GM12878 (cell line): ENCODE results near the gene KMT2B. TPM values are rescaled to one million over a fixed set of nuclear protein-coding genes. Genes with fewer than 3 reads are reported as not detected.

ENCODE experiments used
- ATAC-seq: fragments of 200-7000 bp; cut with Tn5 transposase; 3 replicates; pipeline ENCODE4 v1.9.1; 2020; ENCODE audit warnings: mild to moderate bottlenecking, moderate library complexity
- BruUV-seq: library from RNA; stranded (reverse); fragments of 400-500 nt; replicated peaks from 2 replicates; lab custom pipeline; 2021; lab: Mats Ljungman, UMichigan
- CTCF ChIA-PET: fragments of 300-600 bp; sonication (Branson Sonifier 250); formaldehyde crosslinking; extraction: SDS; loops from one replicate; lab custom pipeline; 2021; ENCODE audit warnings: inconsistent platforms; lab: Yijun Ruan, JAX
- POLR2A ChIA-PET: fragments of 350-600 bp; formaldehyde crosslinking; extraction: SDS; loops from one replicate; lab custom pipeline; 2021; ENCODE audit warnings: inconsistent platforms; lab: Charles Lee
- RAD21 ChIA-PET: fragments of 300-600 bp; sonication (Branson Sonifier 250); formaldehyde crosslinking; loops from one replicate; lab custom pipeline; 2023; ENCODE audit warnings: antibody characterized with exemption; ENCODE audit not compliant: unreplicated experiment; lab: Charles Lee
- SMC1A ChIA-PET: fragments of 300-600 bp; sonication (Branson Sonifier 250); formaldehyde crosslinking; loops from one replicate; lab custom pipeline; 2023; ENCODE audit not compliant: unreplicated experiment, uncharacterized antibody; lab: Charles Lee
- DNase-seq: peaks from one replicate; pipeline ENCODE4 v3.0.0-alpha.2; 2011; ENCODE audit warnings: low read depth, low spot score
- FAIRE-seq: peaks from 3 replicates; lab custom pipeline; 2011; peaks lifted over from hg19 to GRCh38; lab: Jason Lieb, UNC
- H2AFZ ChIP-seq: 2 replicates; pipeline ENCODE4 v1.6.0; 2011; ENCODE audit warnings: low read depth, low read length, control low read depth; ENCODE audit not compliant: control insufficient read depth
- H3K27ac ChIP-seq: 2 replicates; pipeline ENCODE4 v1.5.1; 2011; ENCODE audit warnings: control low read depth; ENCODE audit not compliant: control insufficient read depth, insufficient read depth
- H3K27me3 ChIP-seq, 2 experiments: replicated peaks in 1 of 2; 2 replicates each; pipeline versions ENCODE4 v1.6.0 to v1.6.1; 2011; ENCODE audit warnings: low read length in 1 of 2; ENCODE audit not compliant: control insufficient read depth in 2 of 2, insufficient read depth in 2 of 2
- H3K36me3 ChIP-seq, 2 experiments: 2 replicates each; pipeline ENCODE4 v1.5.1; 2011; ENCODE audit warnings: low read length in 1 of 2; ENCODE audit not compliant: control insufficient read depth in 2 of 2, insufficient read depth in 2 of 2
- H3K4me1 ChIP-seq: 2 replicates; pipeline ENCODE4 v1.6.1; 2011; ENCODE audit warnings: mild to moderate bottlenecking, low read length, moderate library complexity, mixed read lengths; ENCODE audit not compliant: control insufficient read depth, insufficient read depth
- H3K4me2 ChIP-seq: 2 replicates; pipeline ENCODE4 v1.6.0; 2011; ENCODE audit warnings: control low read depth; ENCODE audit not compliant: control insufficient read depth, insufficient read depth
- H3K4me3 ChIP-seq: fragments of 200-600 bp; sonication (generic); 2 replicates; pipeline ENCODE4 v1.5.1; 2016
- H3K79me2 ChIP-seq: 2 replicates; pipeline ENCODE4 v1.6.0; 2011; ENCODE audit warnings: low read length; ENCODE audit not compliant: control insufficient read depth, insufficient read depth
- H3K9ac ChIP-seq: 2 replicates; pipeline ENCODE4 v1.8.0; 2011; ENCODE audit warnings: low read length, control low read depth, mixed read lengths; ENCODE audit not compliant: control insufficient read depth, insufficient read depth
- H3K9me3 ChIP-seq: replicated peaks from 3 replicates; pipeline ENCODE4 v1.5.1; 2011; ENCODE audit warnings: mild to moderate bottlenecking, low read length; ENCODE audit not compliant: control insufficient read depth, insufficient read depth
- H4K20me1 ChIP-seq: 2 replicates; pipeline ENCODE4 v1.6.0; 2011; ENCODE audit not compliant: control insufficient read depth, insufficient read depth
- ASH2L ChIP-seq: fragments of 300-600, 200-600 bp; sonication (generic); IDR thresholded peaks from 2 replicates; pipeline ENCODE4 v1.6.1; 2017; ENCODE audit warnings: low read depth, mild to moderate bottlenecking, borderline replicate concordance
- HDAC6 ChIP-seq: fragments of 200-600 bp; sonication (generic); IDR thresholded peaks from one replicate; pipeline ENCODE4 v1.8.0; 2017; ENCODE audit warnings: antibody characterized with exemption; ENCODE audit not compliant: unreplicated experiment
- HDGF ChIP-seq: fragments of 450-650 bp; IDR thresholded peaks from 2 replicates; pipeline ENCODE4 v1.6.1; 2016; ENCODE audit warnings: antibody characterized with exemption
- IKZF1 ChIP-seq: fragments of 450-650 bp; conservative IDR thresholded peaks from 2 replicates; pipeline ENCODE4 v1.6.1; 2017; ENCODE audit warnings: antibody characterized with exemption, mild to moderate bottlenecking
- IKZF2 ChIP-seq, 2 experiments: fragments of 450-650 bp; IDR thresholded peaks; 2 replicates each; pipeline ENCODE4 v1.6.1; 2017; ENCODE audit warnings: mild to moderate bottlenecking in 2 of 2, moderate library complexity in 2 of 2
- KDM1A ChIP-seq: fragments of 200-600 bp; sonication (generic); IDR thresholded peaks from 2 replicates; pipeline ENCODE4 v1.6.1; 2016; ENCODE audit warnings: borderline replicate concordance
- MEF2A ChIP-seq: IDR thresholded peaks from 2 replicates; pipeline ENCODE4 v1.6.1; 2011; ENCODE audit warnings: low read depth, mild to moderate bottlenecking, low read length, moderate library complexity; ENCODE audit not compliant: insufficient read depth
- NFXL1 ChIP-seq: fragments of 450-650 bp; IDR thresholded peaks from 2 replicates; pipeline ENCODE4 v1.6.1; 2017; ENCODE audit warnings: antibody characterized with exemption, mild to moderate bottlenecking, borderline replicate concordance
- NFYA ChIP-seq: IDR thresholded peaks from 2 replicates; pipeline ENCODE4 v1.6.1; 2011; ENCODE audit warnings: low read depth, mild to moderate bottlenecking, low read length, improper control_type of control experiment, borderline replicate concordance
- NFYB ChIP-seq: IDR thresholded peaks from 2 replicates; pipeline ENCODE4 v1.6.1; 2011; ENCODE audit warnings: low read depth, mild to moderate bottlenecking, low read length, improper control_type of control experiment, moderate library complexity; ENCODE audit not compliant: insufficient read depth
- NR2C2 ChIP-seq: IDR thresholded peaks from 2 replicates; pipeline ENCODE4 v1.6.1; 2011; ENCODE audit warnings: borderline replicate concordance, low read depth; ENCODE audit not compliant: control insufficient read depth, insufficient read length
- PAX8 ChIP-seq: fragments of 450-650 bp; IDR thresholded peaks from 2 replicates; pipeline ENCODE4 v1.6.1; 2017; ENCODE audit warnings: mild to moderate bottlenecking, moderate library complexity
- RAD21 ChIP-seq: IDR thresholded peaks from 2 replicates; pipeline ENCODE4 v1.6.1; 2011; ENCODE audit warnings: mild to moderate bottlenecking, low read depth, low read length, moderate library complexity; ENCODE audit not compliant: insufficient read depth
- RB1 ChIP-seq: fragments of 450-650 bp; formaldehyde crosslinking; IDR thresholded peaks from 2 replicates; pipeline ENCODE4 v1.6.1; 2017; ENCODE audit warnings: mild to moderate bottlenecking, borderline replicate concordance
- RBBP5 ChIP-seq: fragments of 200-600 bp; sonication (generic); conservative IDR thresholded peaks from 2 replicates; pipeline ENCODE4 v1.6.1; 2016
- RFX5 ChIP-seq: IDR thresholded peaks from 2 replicates; pipeline ENCODE4 v1.6.1; 2011; ENCODE audit warnings: low read depth, low read length, improper control_type of control experiment
- SIN3A ChIP-seq: IDR thresholded peaks from 2 replicates; pipeline ENCODE4 v1.6.1; 2012; ENCODE audit warnings: low read depth, low read length, improper control_type of control experiment
- ZNF207 ChIP-seq: fragments of 450-650 bp; IDR thresholded peaks from 2 replicates; pipeline ENCODE4 v1.6.1; 2014; ENCODE audit warnings: antibody characterized with exemption, mild to moderate bottlenecking, borderline replicate concordance
- ZNF24 ChIP-seq: fragments of 450-650 bp; IDR thresholded peaks from 2 replicates; pipeline ENCODE4 v1.6.1; 2017; ENCODE audit warnings: antibody characterized with exemption, mild to moderate bottlenecking
- ZZZ3 ChIP-seq: IDR thresholded peaks from 2 replicates; pipeline ENCODE4 v1.6.1; 2011; ENCODE audit warnings: low read depth; ENCODE audit not compliant: control insufficient read depth, insufficient read length
- WGBS: methylation state at CpG from one replicate; pipeline ENCODE4 v1.1.6; 2016; ENCODE audit warnings: low lambda C conversion rate; ENCODE audit not compliant: insufficient replicate concordance, insufficient coverage; ENCODE audit errors: missing lambda C conversion rate; 5-methylcytosine and 5-hydroxymethylcytosine counted together
- in situ Hi-C: fragments of 300-500 bp; cut with MboI; formaldehyde crosslinking; loops from 9 replicates; pipeline ENCODE4 v1.14.3; 2018; ENCODE audit warnings: mixed read lengths
- intact Hi-C: fragments of 100-400 bp; cut with micrococcal nuclease; formaldehyde crosslinking; loops from one replicate; pipeline ENCODE4 v1.14.2; 2022; ENCODE audit not compliant: unreplicated experiment
- polyA plus RNA-seq, 11 experiments: library from polyadenylated mRNA; depleted of rRNA in 4 of 11; unstranded in 6 of 11; stranded (reverse) in 5 of 11; fragments of >200 nt; fragmentation: Nextera tagmentation in 4 of 11; fragmentation: Illumina TruSeq in 1 of 11; extraction: Ambion mirVana in 4 of 11; extraction: Trizol in 1 of 11; gene quantifications; 1 replicate in 1 of 11; 2 replicates in 10 of 11; pipeline versions ENCODE4 v1.2.1 to v1.2.3, GENCODE V29; 2011 to 2016; ENCODE audit warnings: inconsistent platforms in 2 of 11, missing spikeins in 2 of 11, low read depth in 1 of 11
- total RNA-seq, 4 experiments: library from RNA; depleted of rRNA in 3 of 4; stranded (reverse); fragments of >200 nt in 3 of 4; fragmentation: Illumina TruSeq in 1 of 4; extraction: Trizol in 1 of 4; gene quantifications; 2 replicates each; pipeline versions ENCODE4 v1.2.1 to v1.2.3, GENCODE V29; 2013 to 2021
- TF ChIP-seq, protein P1 (sequence below): fragments of 450-650 bp; IDR thresholded peaks from 2 replicates; pipeline ENCODE4 v1.6.1; 2016; ENCODE audit warnings: mild to moderate bottlenecking

KMT2B gene
- total and polyA plus RNA-seq, 10 of the 15 experiments (the other 5 are each of a cell fraction or from before 2014, with no cell fraction given) = 0.71 to 35.6 (median 6.0) TPM

DNA sequence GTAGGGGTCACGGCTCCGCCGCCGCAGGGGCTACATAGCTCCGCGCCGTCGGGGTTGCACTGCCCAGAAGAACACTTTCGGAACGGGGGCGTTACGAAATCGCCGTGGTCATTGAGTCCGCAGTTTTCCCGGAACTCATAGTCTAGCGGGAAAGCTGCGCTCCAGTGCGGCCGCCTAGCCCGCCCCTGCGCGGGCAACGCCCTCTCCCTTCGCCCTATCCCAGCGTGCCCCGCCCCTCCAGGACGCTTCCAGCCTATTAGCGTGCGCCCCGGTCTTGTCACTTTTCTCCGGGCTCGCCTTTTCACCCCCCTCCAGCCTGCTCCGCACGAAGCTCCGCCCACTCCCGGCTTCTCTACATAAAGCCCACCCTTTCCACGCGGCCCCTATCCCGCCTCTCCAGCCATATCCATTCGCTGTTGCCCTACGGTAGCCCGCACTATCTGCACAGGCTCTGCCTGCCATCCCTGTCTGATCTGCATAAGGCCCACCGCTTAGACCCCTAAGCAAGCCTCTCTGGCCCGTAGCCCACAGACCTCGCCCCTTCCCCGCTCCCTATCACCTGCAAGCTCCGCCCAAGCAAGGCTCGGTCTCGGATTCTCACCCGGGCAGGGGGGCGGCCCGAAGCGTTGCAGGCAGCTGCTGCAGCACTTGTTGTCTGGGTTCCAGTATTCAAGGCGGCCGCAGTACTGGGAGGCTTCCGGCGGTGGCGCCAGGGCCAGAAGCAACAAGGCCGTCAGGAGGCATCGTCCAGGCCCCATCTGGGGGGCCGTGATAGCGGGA is 22.8 kb downstream of the KMT2B start (continued):
- no peak for TF ChIP-seq PAX8
- TF ChIP-seq, protein P1, sequence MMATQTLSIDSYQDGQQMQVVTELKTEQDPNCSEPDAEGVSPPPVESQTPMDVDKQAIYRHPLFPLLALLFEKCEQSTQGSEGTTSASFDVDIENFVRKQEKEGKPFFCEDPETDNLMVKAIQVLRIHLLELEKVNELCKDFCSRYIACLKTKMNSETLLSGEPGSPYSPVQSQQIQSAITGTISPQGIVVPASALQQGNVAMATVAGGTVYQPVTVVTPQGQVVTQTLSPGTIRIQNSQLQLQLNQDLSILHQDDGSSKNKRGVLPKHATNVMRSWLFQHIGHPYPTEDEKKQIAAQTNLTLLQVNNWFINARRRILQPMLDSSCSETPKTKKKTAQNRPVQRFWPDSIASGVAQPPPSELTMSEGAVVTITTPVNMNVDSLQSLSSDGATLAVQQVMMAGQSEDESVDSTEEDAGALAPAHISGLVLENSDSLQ = peak; percentile 90
- TF ChIP-seq SIN3A = peak; percentile 35; the same call in 1 of the 2 replicates
- TF ChIP-seq, all 136 proteins: peak for 47

DNA sequence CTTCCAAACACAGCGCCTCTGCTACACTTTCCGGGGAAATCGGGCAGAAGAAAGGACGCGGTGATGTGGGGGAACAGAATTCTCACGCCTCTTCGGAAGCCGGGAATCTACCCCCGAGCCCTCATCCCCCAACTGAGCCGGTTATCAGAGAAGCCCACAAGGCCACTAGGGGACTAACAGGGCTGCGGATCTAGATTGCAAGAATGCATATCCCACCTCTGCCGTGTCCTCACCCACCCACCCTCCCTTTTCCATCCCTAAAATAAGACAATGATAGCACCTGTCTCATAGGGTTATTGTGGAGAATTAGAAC is 23.4 kb downstream of the KMT2B start:
- no peaks in the 10 kb centered on the region for H4K20me1 ChIP-seq
- ATAC-seq (peak; percentile 2), DNase-seq (no peak), FAIRE-seq (no peak)
- peak overlapping the region; percentile 83 for H3K4me3 ChIP-seq
- POLR2A ChIA-PET = interaction anchor here (0.8 to 7.1 kb wide), 11 partner anchors 10 to 93 kb away, joined by 3 to 91 read pairs (median 5); partner anchors contain the start of gene COX6B1
- intact Hi-C loops = loop anchor here (2.0 kb wide), 2 partner anchors 24 to 48 kb away; no protein-coding TSS in a partner anchor
- peak overlapping the region; percentile 99 for H3K27ac ChIP-seq
- CTCF ChIA-PET = interaction anchor here (0.7 to 1.3 kb wide), 7 partner anchors 13 to 446 kb away, joined by 3 to 8 read pairs (median 3); no protein-coding TSS in a partner anchor
- peaks cover 13 to 24% of the 10 kb centered on the region in 2 experiments; a peak in 3 of 4 replicates for H3K36me3 ChIP-seq
- in situ Hi-C loops = no loop called here
- H3K27me3 ChIP-seq = no peaks in the 10 kb centered on the region
- peaks cover 29% of the 10 kb centered on the region for H3K4me1 ChIP-seq
- H2AFZ ChIP-seq = peak overlapping the region; percentile 76
- SMC1A ChIA-PET = interaction anchor here (0.6 to 1.7 kb wide), 5 partner anchors 27 to 254 kb away, joined by 4 to 9 read pairs (median 7); no protein-coding TSS in a partner anchor
- peak overlapping the region; percentile 88 for H3K9ac ChIP-seq
- 0% methylated on average over 10 of the region's 12 CpGs for WGBS
- H3K9me3 ChIP-seq = no peaks in the 10 kb centered on the region
- H3K79me2 ChIP-seq = peaks cover 26% of the 10 kb centered on the region
- H3K4me2 ChIP-seq = peak overlapping the region; percentile 99
- no TSS peak for BruUV-seq
- RAD21 ChIA-PET = interaction anchor here (0.6 to 2.5 kb wide), 9 partner anchors 22 to 198 kb away, joined by 3 to 18 read pairs (median 6); no protein-coding TSS in a partner anchor
- TF ChIP-seq RFX5 (no peak), NFXL1 (no peak), IKZF2 (IDR thresholded peaks at IDR 0.05) (peak in 1 of 2 experiments; percentile 25; a peak in 1 of 4 replicates), RAD21 (no peak), ZNF24 (no peak), RBBP5 (no peak), ASH2L (no peak), KDM1A (no peak), HDGF (no peak), NR2C2 (no peak), IKZF1 (no peak), RB1 (no peak), NFYA (no peak), ZZZ3 (no peak), HDAC6 (no peak), SIN3A (no peak), MEF2A (no peak), ZNF207 (no peak), NFYB (no peak)
